ENCODE measurements around the gene BAHCC1. TPM values are rescaled to one million over a fixed set of nuclear protein-coding genes. Genes with fewer than 3 reads are reported as not detected.

The BAHCC1 gene
- total and polyA plus RNA-seq, 2 of the 8 experiments (the other 6 are each of a cell fraction or from before 2014, with no cell fraction given), result 0.26 to 0.58 TPM

DNA sequence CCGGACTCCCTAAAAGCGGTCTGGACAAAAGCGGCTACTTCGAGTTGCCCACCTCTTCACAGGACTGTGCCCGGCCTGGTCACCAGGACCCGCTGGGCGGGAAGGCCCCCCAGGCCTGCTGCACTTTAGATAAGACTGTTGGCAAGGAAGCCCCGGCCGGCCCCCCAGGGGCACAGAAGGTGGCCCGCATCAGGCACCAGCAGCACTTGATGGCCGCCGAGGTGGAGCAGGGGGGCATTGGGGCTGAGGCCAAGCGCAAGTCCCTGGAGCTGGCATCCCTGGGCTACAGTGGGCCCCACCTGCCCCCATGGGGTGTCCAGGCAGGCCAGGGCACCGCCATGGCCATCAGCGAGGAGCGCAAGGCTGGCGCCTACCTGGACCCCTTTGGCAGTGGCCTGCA, 47.5 kb downstream of the BAHCC1 start:
- Histone ChIP-seq H3K4me1 (replicated peaks in 1 of 4; ENCODE audit: control insufficient read depth in 3 of 4, insufficient read depth in 4 of 4, low read length in 3 of 4) (peaks cover 0 to 2% (median under 1%) of the 10 kb centered on the region in 4 experiments; a peak in 3 of 7 replicates), H2BK120ac (replicated peaks; ENCODE audit: low read depth, low read length) (no peak overlapping the region), H3K9ac (replicated peaks in 1 of 4; ENCODE audit: extremely low read depth in 1 of 4, low read depth in 3 of 4, low read length in 3 of 4) (no peak overlapping the region), H3K36me3 (ENCODE audit: control insufficient read depth in 2 of 4, insufficient read depth in 4 of 4, low read length in 3 of 4) (no peaks in the 10 kb centered on the region), H3K4me2 (ENCODE audit: insufficient read depth in 1 of 2, low read depth in 2 of 2, low read length in 2 of 2) (no peak overlapping the region), H4K91ac (replicated peaks; ENCODE audit: insufficient read length, low read length) (no peak overlapping the region), H3K79me1 (ENCODE audit: low read depth, low read length) (no peaks in the 10 kb centered on the region), H4K8ac (ENCODE audit: extremely low read depth, insufficient read depth, low read length) (no peak overlapping the region; the same call in none of the 2 replicates), H2AK5ac (ENCODE audit: low read depth, low read length) (no peak overlapping the region), H2BK15ac (ENCODE audit: low read length) (no peak overlapping the region), H3K4me3 (ENCODE audit: extremely low read depth in 1 of 4, insufficient read depth in 2 of 4, low read depth in 3 of 4, low read length in 4 of 4) (no peak overlapping the region), H3K23ac (ENCODE audit: insufficient read length) (no peak overlapping the region), H3K9me3 (ENCODE audit: insufficient read depth in 2 of 2, low read depth in 1 of 2, low read length in 1 of 2) (no peaks in the 10 kb centered on the region), H2BK5ac (ENCODE audit: low read depth, low read length) (no peak overlapping the region), H3K56ac (replicated peaks; ENCODE audit: insufficient read length, low read depth, low read length) (no peak overlapping the region), H4K20me1 (replicated peaks in 1 of 2; ENCODE audit: control insufficient read depth in 1 of 2, insufficient read depth in 2 of 2, low read length in 2 of 2) (no peaks in the 10 kb centered on the region), H2BK12ac (ENCODE audit: low read depth, low read length) (no peak overlapping the region), H2BK20ac (ENCODE audit: low read length) (no peak overlapping the region), H3K18ac (ENCODE audit: extremely low read depth, low read length) (no peak overlapping the region), H3K27me3 (replicated peaks in 1 of 4; ENCODE audit: control insufficient read depth in 3 of 4, extremely low read depth in 1 of 4, insufficient read depth in 3 of 4, low read length in 3 of 4) (no peaks in the 10 kb centered on the region), H4K5ac (ENCODE audit: insufficient read length, low read depth, low read length) (no peak overlapping the region), H3K14ac (ENCODE audit: insufficient read length) (no peak overlapping the region), H2AFZ (ENCODE audit: low read length) (no peak overlapping the region), H3K4ac (replicated peaks; ENCODE audit: insufficient read length, low read depth, low read length) (no peak overlapping the region), H3K79me2 (ENCODE audit: control insufficient read depth in 1 of 2, insufficient read depth in 2 of 2, low read length in 2 of 2) (no peaks in the 10 kb centered on the region), H3K23me2 (ENCODE audit: low read depth, low read length) (no peaks in the 10 kb centered on the region), H3K27ac (ENCODE audit: low read depth, low read length) (no peak overlapping the region)
- POLR2A ChIA-PET (ENCODE audit: partially characterized antibody), result no interaction called here
- TF ChIP-seq GTF2F1 (IDR thresholded peaks at IDR 0.05; ENCODE audit: borderline replicate concordance, low read depth, low read length) (no peak), SRF (IDR thresholded peaks at IDR 0.05; ENCODE audit: low read depth, low read length) (no peak), SIN3A (conservative IDR thresholded peaks at IDR 0.05 in 1 of 2, IDR thresholded peaks at IDR 0.05 in 1 of 2; ENCODE audit: low read depth in 1 of 2, low read length in 2 of 2) (no peak), SP4 (IDR thresholded peaks at IDR 0.05; ENCODE audit: low read length) (no peak), POLR2A (IDR thresholded peaks at IDR 0.05; ENCODE audit: control extremely low read depth in 1 of 2, low read depth in 2 of 2, low read length in 2 of 2) (no peak), CHD2 (IDR thresholded peaks at IDR 0.05; ENCODE audit: low read length) (no peak), CEBPB (IDR thresholded peaks at IDR 0.05; ENCODE audit: low read depth, low read length) (no peak), ASH2L (IDR thresholded peaks at IDR 0.05; ENCODE audit: low read length) (no peak), CTBP2 (IDR thresholded peaks at IDR 0.05; ENCODE audit: borderline replicate concordance, insufficient read depth, insufficient read length, low read length) (no peak), HDAC2 (IDR thresholded peaks at IDR 0.05; ENCODE audit: borderline replicate concordance in 1 of 2, low read depth in 2 of 2, low read length in 2 of 2) (no peak), RAD21 (IDR thresholded peaks at IDR 0.05 in 1 of 2, conservative IDR thresholded peaks at IDR 0.05 in 1 of 2; ENCODE audit: low read depth in 2 of 2, low read length in 2 of 2) (no peak), SUZ12 (IDR thresholded peaks at IDR 0.05; ENCODE audit: low read length) (no peak)
- TF ChIP-seq, protein P1, sequence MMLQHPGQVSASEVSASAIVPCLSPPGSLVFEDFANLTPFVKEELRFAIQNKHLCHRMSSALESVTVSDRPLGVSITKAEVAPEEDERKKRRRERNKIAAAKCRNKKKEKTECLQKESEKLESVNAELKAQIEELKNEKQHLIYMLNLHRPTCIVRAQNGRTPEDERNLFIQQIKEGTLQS (IDR thresholded peaks at IDR 0.05; ENCODE audit: insufficient read depth, low read depth, low read length), result no peak
- CTCF ChIA-PET (ENCODE audit: partially characterized antibody), result interaction anchor here (1.6 to 9.7 kb wide), 5 partner anchors 10 to 37 kb away, joined by 4 to 89 read pairs (median 21); no protein-coding TSS in a partner anchor
- DNase-seq (ENCODE audit: low read depth in 1 of 2, low spot score in 2 of 2) (no peak), FAIRE-seq (no peak)
- WGBS, 2 experiments (ENCODE audit: extremely low coverage in 1 of 2, insufficient coverage in 1 of 2, insufficient read length in 1 of 2, insufficient replicate concordance in 2 of 2, low coverage in 1 of 2, low lambda C conversion rate in 2 of 2, missing lambda C conversion rate in 1 of 2), result 91% methylated on average over 14 of the region's 17 CpGs; no CpG with 5 or more reads in 1 of the 2 experiments

Measured in H1 (cell line).